Right lobe of liver (tissue), 4 donors: ENCODE measurements around the gene CLEC4A.

Experiments
- POLR2A ChIP-seq: fragments of 450-650 bp; IDR thresholded peaks from one replicate; pipeline ENCODE4 v1.6.1; 2017; ENCODE audit warnings: antibody characterized with exemption, mild to moderate bottlenecking
- TF ChIP-seq, protein P1 (sequence below), 4 donors: fragments of 200-600 bp in 3 of 4; fragments of 450-650 bp in 1 of 4; IDR thresholded peaks; one replicate each; pipeline versions ENCODE4 v1.5.1 to v1.8.0; 2016 to 2022; ENCODE audit warnings: antibody characterized with exemption in 4 of 4, mild to moderate bottlenecking in 2 of 4
- donor health status: DM: no; HTN: no; CAD: no.
- donor health status: DM: no; HTN: no; CAD: no.
- donor health status: DM: no; HTN: yes; CAD: no.

DNA sequence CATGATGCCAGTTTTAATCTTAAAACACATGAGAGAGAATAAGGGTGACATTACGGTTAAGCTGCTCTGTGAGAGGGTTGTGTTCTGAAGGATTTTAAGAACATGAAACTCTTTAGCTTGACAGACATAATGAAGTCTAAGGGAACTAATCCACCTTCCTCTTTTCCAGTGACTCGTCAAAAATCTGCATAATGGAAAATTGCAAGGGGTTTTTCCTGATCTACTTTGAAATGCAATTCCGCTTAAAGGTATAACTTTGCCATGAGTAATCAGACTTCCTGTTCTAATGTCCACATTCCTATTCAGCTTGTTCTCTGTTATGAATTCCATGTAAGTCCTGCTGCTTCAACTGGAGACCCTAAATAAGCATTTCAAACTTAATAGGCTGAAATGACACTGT, 33.4 kb downstream of the CLEC4A start, which contains the start of gene ZNF705A:
- TF ChIP-seq, protein P1, sequence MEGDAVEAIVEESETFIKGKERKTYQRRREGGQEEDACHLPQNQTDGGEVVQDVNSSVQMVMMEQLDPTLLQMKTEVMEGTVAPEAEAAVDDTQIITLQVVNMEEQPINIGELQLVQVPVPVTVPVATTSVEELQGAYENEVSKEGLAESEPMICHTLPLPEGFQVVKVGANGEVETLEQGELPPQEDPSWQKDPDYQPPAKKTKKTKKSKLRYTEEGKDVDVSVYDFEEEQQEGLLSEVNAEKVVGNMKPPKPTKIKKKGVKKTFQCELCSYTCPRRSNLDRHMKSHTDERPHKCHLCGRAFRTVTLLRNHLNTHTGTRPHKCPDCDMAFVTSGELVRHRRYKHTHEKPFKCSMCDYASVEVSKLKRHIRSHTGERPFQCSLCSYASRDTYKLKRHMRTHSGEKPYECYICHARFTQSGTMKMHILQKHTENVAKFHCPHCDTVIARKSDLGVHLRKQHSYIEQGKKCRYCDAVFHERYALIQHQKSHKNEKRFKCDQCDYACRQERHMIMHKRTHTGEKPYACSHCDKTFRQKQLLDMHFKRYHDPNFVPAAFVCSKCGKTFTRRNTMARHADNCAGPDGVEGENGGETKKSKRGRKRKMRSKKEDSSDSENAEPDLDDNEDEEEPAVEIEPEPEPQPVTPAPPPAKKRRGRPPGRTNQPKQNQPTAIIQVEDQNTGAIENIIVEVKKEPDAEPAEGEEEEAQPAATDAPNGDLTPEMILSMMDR (IDR thresholded peaks at IDR 0.05), result no peak
- no peak for TF ChIP-seq POLR2A
